HG02588 (cell line): ENCODE data around the gene RPA1.

Experiments used
- ATAC-seq: cut with Tn5 transposase; IDR thresholded peaks from one replicate; pipeline ENCODE4 v1.9.1; 2021; ENCODE audit warnings: mild to moderate bottlenecking, moderate library complexity; ENCODE audit not compliant: unreplicated experiment

Gene RPA1

DNA sequence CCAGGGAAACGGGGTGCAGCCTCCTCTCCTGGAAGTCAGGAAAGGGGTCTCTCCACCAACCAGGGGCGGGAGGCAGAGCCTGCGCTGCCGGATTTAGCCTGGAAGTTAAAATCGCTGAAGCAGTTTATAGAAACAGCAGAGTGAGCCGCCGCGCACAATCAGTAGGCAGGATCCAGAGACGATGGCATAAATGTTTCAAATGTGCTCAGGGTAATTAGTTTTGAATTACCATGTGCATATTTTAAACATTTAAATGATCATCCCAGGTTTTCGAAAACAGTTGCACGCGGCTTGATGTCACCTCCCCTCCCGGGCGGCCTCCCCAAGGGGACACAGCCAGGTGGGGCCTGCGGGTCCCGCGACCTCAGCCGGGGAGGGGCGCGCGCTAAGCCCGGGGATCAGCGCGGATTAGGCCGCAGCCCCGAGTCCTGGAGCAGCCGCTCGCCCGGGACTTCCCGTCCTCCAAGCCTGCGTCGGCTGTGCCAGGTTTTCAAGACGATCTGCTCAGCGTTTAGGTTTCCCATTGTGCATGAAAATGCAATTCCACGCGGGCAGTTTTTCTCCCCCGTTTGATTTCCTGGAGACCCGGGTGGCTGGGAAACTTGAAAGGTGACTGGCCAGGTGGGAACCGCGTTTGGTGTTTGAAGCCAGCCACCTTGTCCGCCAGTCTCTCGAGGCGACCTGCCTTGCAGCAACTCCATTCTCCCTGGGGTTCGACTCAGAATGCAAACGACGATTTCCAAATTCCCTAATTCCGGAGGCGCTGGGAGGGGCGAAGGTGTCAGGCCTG, 78.3 kb downstream of the RPA1 start:
- ATAC-seq, result no peak

DNA sequence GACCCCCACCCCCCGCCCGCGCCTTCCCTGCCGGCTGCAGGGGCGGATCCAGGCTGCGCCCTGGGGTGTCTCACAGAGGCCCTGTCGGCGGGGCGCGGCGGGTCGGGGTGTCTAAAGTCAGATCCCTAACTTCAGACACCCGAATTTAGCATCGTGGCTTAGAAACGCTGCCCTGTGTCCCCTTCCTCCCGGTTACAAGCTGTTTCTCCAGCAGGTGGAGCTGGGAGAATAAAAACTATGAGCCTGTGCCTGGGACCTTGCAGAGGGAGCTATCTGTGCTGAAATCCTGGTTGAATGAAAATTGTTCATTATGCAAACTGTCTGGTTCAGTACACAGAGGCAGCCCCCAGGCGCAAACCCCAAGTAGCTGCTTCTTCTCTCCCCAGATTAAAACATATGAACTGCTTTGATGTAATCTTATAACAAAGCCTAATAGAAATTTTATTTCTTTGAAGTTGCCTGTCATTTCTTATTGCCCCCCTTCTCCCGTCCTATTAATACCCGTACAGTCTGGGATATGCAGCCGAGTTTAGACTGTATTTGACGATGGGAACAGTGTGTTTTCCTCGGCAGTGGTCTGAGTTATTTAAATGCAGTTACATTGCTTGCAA, 79.0 kb downstream of the RPA1 start:
- ATAC-seq, result no peak

DNA sequence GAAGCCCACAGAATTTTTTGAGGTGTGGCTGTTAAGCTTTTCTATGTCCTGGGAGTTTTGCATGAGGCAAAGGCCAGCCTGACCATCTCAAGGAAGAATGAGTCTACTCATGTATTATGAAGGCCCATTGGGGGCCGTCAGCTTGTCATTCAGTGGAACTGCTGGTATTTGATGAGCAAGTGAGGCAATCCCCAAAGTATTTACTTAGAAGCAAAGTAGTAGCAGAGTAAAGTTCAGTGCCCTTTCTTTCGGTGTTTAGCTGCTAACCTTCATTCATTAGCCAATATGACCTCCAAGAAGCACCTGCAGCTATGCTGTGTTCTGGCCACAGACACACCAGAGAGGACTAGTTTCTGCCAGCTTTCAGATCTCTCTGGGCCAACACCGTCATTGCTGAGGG, 80.2 kb downstream of the RPA1 start:
- ATAC-seq, result no peak

DNA sequence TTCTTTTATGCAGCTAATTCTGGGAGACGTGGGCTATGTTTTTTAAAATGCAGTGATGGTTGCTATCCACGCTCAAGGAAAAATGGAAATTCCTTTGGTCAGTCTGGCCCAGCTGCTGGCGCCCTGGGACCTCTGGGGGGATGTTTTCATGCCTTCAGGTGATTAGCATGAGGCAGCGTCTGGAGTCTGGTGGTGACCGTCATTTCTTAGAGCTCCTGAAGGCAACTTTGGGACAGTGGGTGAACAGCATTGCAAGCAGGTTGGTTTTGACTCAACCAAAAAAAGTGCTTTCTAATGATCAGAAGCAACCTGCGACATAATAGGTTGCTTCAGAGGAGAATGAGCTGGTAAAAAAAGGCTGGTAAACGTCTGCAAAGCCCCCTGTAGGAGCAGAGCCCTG, 82.3 kb downstream of the RPA1 start:
- ATAC-seq, result no peak

DNA sequence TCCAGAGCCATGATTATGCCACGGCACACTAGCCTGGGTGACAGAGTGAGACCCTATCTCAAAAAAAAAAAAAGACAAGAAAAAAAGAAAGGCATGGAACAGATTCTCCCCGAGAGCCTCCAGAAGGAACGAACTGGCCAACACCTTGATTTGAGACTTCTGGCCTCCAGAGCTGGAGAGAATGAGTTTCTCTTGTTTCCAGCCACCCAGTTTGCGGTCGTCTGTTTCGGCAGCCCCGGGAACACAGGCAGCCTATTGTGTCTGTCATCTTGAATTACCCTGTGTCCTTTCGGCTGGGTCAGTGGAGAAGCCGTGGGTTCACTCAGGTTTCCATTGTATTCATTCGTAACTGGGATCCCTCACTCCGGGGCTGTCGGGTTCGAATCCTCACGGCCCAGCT, 83.9 kb downstream of the RPA1 start:
- ATAC-seq, result no peak

DNA sequence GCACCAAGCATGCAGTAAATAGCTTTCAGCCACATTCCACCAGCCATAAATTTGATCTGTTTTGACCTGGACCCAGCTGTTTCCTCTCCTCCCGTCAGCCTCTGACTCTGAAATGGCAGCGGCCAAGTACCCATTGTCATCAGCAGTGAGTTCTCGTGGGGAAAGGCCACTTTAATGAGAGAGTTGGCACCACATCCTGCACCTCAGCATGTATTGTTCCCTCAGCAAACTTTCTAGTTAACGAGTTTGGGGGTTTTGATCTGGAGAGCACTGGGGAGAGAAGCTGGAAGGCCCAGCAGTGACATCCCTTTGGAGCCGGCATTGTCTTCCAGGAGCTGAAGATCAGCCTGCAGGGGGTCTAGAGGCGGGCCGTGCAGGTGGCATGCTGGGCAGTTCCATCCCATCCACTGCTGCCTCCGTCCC, 84.9 kb downstream of the RPA1 start:
- no peak for ATAC-seq

DNA sequence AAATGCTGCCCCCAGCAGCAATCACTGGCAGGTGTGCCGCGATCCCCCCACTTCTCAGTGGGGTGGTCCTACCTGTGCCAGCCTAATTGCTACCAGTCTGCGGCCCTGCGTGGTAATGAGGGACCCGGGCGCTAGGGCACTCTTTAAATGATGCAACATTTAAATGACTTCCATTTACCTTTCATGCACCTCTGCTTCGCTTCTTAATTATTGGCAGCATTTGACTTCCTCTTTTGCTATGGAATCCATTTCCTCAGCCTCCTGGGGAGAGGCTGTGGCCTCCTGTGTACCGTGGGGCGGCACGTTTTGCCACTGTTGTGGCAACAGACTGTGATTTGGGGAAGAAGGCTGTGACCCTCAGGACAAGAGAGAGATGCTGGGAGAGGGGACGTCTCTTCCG, 86.1 kb downstream of the RPA1 start:
- ATAC-seq, result no peak

DNA sequence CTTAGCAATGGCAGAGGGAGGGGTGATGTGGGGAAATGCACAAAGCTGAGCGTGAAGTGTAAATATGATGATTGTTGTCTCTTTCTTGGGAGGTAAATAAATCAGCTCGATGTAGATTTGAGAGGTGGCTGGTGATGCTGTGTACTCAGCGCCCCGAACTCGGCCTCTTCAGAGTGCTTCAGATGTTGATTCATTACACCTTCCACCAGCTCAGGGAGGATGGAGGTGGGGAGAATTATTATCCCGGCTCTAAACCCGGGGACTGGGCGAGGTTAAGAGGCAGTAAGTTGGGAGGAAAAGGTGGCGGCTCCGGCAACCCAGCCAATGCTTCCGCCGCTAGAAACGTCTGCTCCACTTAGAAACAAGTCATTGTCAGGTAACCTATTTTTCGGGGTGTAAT, 86.5 kb downstream of the RPA1 start:
- ATAC-seq, result no peak

DNA sequence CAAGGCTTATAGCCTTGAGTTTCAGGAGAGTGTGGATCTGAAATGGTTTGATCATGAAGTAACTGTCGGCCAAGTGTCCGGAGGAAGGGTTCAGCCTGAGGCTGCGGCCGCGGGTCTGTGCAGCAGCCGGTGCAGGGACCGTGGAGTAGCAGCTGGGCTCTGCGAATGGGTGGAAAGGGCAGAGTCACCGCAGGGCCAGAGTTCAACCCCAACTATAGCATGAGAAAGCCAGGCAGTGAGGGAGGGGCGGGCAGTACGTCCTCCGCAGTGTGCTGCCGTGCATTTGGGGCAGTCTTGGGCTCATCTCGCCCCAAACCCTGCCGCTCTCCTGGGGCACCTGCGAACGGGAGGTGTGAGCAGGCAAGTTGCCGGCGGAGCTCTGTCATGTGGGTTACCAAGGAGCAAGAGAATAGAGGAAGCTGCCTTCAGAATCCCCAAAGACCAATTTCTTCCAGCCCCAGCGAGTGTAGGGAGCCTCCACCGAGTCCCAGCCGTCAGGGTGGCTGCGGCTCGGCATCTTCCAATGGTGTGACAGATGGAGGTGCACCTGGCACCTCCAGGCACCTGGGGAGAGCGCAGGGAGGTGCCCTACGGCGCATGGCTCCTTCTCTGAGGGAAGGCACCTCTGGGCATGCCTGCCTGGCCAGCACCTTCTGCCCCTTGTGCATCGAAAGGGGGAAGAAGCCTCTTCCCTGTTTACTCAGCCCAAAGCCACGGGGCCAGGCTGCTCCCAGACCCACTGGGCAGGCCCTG, 87.3 kb downstream of the RPA1 start:
- no peak for ATAC-seq

DNA sequence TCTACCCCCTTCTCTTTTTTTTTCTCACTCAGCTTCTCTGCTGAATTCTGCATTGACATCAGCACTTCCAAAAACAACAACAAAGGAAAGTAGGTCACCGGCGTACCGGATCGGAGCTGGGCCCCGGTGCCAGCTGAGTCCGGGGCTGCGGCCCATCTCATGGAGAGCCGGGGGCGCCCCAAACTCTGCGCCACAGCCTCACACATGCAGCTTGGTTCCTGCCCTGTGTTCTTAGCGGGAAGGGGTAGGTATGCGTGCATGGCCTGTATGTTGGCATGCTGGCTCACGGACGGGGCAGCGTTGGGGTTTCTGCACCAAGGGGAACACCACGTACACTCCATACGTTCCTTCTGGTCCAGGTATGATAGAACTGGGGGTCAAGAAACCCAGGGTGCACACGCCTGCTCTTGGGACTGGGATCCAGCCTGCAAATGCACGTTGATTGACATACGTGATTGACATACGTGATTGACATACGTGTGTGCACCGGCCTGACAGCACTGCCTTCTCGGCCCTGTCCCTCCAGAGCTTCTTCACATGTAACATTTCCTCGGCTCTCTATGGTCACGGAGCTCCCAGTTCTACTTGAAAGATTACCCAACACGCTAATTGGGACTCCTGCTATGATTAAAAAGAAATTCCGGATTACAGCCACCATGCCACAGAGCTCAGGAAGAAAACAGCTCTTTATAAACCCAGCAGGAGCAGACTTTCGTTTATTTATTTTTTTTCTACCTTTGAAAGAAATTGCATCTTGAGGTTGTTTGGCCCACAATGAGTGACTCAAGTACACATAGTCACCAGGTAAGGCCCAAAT, 88.7 kb downstream of the RPA1 start:
- no peak for ATAC-seq

DNA sequence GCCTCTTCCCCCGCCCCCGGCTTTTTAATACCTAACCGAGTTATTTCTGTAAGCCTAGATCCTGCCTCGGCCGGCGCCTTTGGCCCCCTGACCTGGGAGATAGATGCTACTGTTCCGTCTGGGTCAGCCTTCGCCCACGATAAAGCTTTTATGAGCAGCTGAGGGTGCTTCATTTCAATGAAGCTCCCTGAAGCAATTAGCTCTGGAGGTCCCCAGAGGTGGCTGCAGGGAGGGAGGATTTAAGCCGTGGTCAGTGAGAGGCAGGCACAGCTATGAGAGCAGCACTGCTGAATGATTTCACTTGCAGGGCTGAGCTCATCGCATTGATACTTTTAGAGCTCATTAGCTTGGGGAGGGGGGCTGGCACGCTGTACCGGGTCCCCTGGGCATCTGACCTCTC, 89.4 kb downstream of the RPA1 start:
- ATAC-seq, result no peak

DNA sequence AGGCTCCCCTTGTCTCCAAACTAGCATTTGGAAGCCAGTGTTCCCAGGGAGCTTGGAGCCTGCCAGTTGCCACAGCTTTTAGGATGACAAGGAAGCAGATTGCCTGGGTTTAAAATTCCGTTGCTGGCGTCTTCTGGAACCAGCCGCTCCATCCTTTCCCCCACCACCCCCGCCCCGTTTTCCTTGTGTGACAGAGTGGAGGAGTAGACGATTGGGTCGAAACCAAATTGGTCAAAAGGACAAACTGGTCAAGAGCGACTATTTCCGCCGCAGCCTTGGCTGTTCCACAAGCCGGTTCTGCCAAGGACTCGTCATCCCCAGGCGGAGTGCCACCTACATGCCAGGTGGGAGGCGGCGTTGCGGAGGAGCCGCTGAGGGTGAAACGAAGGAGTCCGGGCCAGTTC, 91.1 kb downstream of the RPA1 start:
- no peak for ATAC-seq

DNA sequence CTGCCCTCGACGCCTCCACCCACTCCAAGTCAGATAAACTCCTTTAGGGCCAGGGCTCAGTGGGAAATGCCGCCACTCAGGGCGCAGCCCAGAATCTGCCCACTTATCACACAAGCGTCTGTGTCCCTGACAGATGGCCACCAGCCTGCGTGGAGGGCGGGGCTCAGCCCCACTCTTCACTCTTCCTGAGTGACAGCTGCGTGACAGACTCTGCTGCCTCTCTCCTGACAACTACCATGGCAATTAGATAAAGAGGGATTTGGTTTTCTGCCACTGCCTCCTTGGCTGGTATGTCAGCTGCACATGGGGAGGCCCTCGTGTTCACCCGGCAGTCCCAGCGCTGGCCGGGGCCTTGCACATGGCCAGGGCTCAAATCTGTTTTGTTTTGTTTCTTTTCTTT, 99.2 kb downstream of the RPA1 start:
- no peak for ATAC-seq

DNA sequence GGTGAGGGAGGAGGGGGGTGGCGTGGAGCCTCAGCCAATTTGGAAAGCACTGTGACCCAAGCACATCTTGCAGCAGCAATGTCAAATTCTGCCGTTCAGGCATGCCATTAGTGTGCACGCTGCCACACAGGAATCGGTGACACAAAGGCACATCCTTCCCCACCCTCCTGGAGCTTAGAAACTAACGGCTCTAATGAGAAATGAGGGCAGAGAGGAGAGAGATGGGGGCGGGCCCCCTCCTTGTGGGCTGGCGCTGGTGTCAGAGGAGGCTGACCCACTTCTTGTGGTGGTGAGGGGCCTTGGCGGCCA, 100.5 kb downstream of the RPA1 start:
- no peak for ATAC-seq

DNA sequence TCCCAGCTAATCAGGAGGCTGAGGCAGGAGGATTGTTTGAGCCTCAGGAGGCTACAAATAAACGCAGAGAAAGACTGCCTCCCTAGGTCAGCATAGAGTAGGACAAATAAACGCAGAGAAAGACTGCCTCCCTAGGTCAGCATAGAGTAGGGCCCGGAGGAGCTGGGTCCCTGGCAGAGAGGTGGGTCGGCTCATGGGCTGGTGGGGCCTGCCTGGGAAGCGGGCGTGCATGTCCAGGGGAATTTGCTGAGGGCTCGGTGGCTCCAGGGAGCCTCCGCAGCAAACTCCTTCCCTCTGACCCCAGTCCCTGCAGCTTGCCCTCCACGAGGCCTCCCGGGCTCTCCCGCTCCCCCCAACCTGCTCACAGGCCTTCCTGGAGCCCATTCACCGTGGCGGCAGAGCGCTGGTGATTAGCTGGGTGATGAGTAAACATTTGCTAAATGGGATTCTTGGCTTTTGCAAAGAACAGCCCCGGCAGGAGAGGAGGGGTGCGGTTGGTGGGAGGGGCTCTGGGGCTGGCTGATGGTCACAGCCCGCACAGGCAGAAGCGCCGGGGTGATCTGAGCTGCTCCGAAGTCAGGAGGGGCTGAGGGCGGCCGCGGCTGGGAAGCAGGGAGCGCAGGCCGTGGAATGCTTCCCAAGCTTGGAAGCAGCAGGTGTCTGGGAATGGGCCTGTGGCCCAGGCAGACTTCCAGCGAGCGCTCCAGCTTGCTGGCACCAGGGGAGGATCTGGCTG, 102.2 kb downstream of the RPA1 start:
- ATAC-seq, result no peak

DNA sequence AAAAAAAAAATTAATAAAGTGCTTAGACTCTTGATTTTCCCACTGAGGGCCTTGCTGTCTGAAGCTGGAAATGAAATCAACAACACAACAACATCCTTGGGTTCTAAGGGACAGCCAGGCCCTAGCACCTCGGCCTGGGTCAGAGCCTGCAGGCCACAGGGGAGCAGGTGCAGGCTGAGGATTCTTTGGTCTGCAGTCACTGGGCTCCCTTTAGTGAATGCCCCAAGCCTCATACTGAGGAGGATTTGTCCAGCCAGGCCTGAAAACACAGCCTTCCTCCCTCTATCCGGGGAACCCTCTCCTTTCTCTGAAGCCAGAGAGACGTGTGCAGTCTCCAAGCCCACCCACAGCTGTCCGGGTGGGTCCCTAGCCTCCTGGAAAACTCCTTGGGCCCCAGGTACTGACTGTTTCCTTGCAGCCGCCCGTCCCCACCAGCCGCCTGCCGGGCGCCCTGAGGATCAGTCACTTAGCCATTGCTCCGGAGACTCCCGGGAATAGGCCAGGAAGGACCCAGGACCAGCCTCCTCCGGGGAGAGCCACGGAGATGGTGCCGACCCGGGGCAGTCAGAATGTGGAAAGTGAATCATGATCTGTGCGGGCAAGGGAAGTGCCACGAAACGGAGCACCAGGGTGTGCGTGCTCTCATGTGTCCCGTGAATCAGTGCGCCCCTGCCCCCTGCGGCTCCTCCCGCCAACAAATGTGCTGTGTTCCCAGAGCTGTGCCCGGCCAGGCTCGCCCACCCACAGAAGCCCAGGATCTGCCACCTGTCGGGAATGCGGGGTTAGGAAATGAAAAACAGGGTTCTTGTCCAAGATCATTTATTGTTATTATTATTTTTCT, 104.3 kb downstream of the RPA1 start:
- no peak for ATAC-seq

DNA sequence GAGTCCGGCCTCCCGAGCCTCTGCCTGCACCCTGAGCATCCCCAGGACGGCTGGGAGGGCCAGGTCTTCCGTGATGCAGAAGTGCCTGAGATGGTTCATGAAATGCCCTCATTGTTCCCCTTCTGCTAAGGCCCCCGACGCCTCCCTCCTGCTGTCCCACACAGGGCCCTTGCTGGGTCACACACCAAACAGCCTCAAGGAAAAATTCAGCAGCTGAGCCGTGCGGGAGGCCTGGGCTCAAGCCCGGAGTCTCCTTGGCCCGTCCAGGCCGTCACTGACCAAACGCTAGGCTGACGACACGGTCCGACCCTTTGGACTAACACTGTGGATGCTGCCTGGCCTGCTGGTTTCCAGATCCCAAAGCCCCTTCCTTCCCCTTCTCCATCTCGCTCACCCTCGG, 105.1 kb downstream of the RPA1 start:
- no peak for ATAC-seq

DNA sequence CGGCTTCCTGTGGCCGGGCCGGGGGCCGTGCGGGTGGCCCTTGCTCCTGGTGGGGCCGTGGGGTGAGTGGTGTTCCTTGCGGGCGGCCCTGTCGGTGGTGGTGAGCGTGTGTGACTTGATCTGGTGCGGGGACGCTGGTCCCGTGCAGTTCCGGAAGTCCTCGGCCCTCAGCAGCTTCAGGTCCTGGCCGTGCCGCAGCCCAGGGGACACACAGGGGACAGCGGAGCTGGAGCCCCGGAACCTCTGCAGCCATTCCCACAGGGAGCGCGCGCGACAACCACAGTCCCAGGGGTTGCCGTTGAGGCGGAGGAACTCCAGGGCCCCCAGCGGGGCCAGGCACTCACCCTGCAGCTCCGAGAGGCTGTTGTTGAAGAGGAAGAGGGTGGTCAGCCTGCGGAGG, 107.0 kb downstream of the RPA1 start:
- no peak for ATAC-seq

DNA sequence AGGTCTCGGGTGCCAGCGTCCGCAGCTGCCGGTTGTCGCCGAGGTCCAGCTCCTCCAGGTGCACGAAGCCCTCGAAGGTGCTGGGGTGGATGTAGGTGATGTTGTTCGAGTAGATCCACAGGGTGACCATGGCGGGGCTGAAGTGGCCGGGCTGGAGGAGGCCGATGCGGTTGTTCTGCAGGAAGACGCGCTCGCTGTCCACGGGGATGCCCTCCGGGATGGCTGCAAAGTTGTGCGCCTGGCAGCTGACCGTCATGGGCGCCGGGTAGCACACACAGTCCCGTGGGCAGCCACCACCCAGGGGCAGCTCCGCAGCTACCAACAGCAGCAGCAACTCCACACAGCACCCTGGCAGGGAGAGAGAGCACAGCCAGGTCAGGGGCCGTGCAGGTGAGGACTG, 107.7 kb downstream of the RPA1 start:
- ATAC-seq, result no peak
